Trophoblast cell (in vitro differentiated cells and primary cell): ENCODE data around the gene CBFB.
A peak's percentile ranks its signal among the peaks of the same experiment; 100 is the strongest.
"Not testable (repeated sequence)": the region's sequence is repeated elsewhere in the genome, so short reads cannot be mapped to it uniquely, and the experiment has no call there.

Source experiments
- DNase-seq, 2 donors: peaks; one replicate each; pipeline ENCODE4 v3.0.0-alpha.2; 2016
- H2AFZ ChIP-seq: 2 replicates; pipeline ENCODE4 v1.6.1; 2013; ENCODE audit warnings: low read length, moderate library complexity, mild to moderate bottlenecking; ENCODE audit not compliant: insufficient read depth, poor library complexity
- H2AK5ac ChIP-seq: 2 replicates; pipeline ENCODE4 v1.6.1; 2013; ENCODE audit warnings: mild to moderate bottlenecking, low read length
- H2BK120ac ChIP-seq: 2 replicates; pipeline ENCODE4 v1.6.1; 2013; ENCODE audit warnings: low read length, mild to moderate bottlenecking, moderate library complexity; ENCODE audit not compliant: insufficient read depth, poor library complexity
- H2BK12ac ChIP-seq: 2 replicates; pipeline ENCODE4 v1.6.1; 2013; ENCODE audit warnings: mild to moderate bottlenecking, low read length, moderate library complexity
- H2BK5ac ChIP-seq: 2 replicates; pipeline ENCODE4 v1.6.1; 2013; ENCODE audit warnings: low read length, low read depth, moderate library complexity, mild to moderate bottlenecking; ENCODE audit not compliant: poor library complexity
- H3K14ac ChIP-seq: 2 replicates; pipeline ENCODE4 v1.6.1; 2013; ENCODE audit warnings: mild to moderate bottlenecking, low read length
- H3K18ac ChIP-seq: 2 replicates; pipeline ENCODE4 v1.6.1; 2013; ENCODE audit warnings: mild to moderate bottlenecking, low read length
- H3K23ac ChIP-seq: 2 replicates; pipeline ENCODE4 v1.6.1; 2013; ENCODE audit warnings: low read length
- H3K27ac ChIP-seq: 2 replicates; pipeline ENCODE4 v1.5.1; 2013; ENCODE audit warnings: low read depth, mild to moderate bottlenecking, inconsistent platforms, low read length, moderate library complexity
- H3K27me3 ChIP-seq: 2 replicates; pipeline ENCODE4 v1.6.1; 2013; ENCODE audit warnings: inconsistent platforms, mild to moderate bottlenecking, low read length, moderate library complexity; ENCODE audit not compliant: insufficient read depth
- H3K36me3 ChIP-seq, 2 experiments: 1 replicate in 1 of 2; 2 replicates in 1 of 2; pipeline ENCODE4 v1.6.1; 2013; ENCODE audit warnings: low read length in 2 of 2, mild to moderate bottlenecking in 2 of 2, moderate library complexity in 1 of 2; ENCODE audit not compliant: insufficient read depth in 2 of 2, control insufficient read depth in 1 of 2
- H3K4ac ChIP-seq: 2 replicates; pipeline ENCODE4 v1.6.1; 2013; ENCODE audit warnings: low read depth, mild to moderate bottlenecking, low read length, moderate library complexity
- H3K4me1 ChIP-seq, 2 experiments: 1 replicate in 1 of 2; 2 replicates in 1 of 2; pipeline ENCODE4 v1.6.1; 2013; ENCODE audit warnings: low read length in 2 of 2, mild to moderate bottlenecking in 2 of 2, moderate library complexity in 1 of 2; ENCODE audit not compliant: insufficient read depth in 2 of 2, control insufficient read depth in 1 of 2
- H3K4me2 ChIP-seq: 2 replicates; pipeline ENCODE4 v1.6.1; 2013; ENCODE audit warnings: inconsistent platforms, mild to moderate bottlenecking, low read length, moderate library complexity
- H3K4me3 ChIP-seq: 2 replicates; pipeline ENCODE4 v1.5.1; 2013; ENCODE audit warnings: mild to moderate bottlenecking, low read depth, low read length, inconsistent platforms
- H3K79me1 ChIP-seq: one replicate; pipeline ENCODE4 v1.6.1; 2013; ENCODE audit warnings: low read length
- H3K79me2 ChIP-seq: 2 replicates; pipeline ENCODE4 v1.6.1; 2013; ENCODE audit warnings: low read length, mild to moderate bottlenecking; ENCODE audit not compliant: control insufficient read depth, insufficient read depth, poor library complexity
- H3K9ac ChIP-seq: 2 replicates; pipeline ENCODE4 v1.6.1; 2013; ENCODE audit warnings: mild to moderate bottlenecking, low read length
- H3K9me3 ChIP-seq: 2 replicates; pipeline ENCODE4 v1.6.1; 2013; ENCODE audit warnings: low read depth, mild to moderate bottlenecking, control low read depth, inconsistent platforms, low read length; ENCODE audit not compliant: insufficient read depth
- H4K12ac ChIP-seq: 2 replicates; pipeline ENCODE4 v1.6.1; 2013; ENCODE audit warnings: low read depth, mild to moderate bottlenecking, low read length, moderate library complexity
- H4K8ac ChIP-seq: 2 replicates; pipeline ENCODE4 v1.6.1; 2013; ENCODE audit warnings: low read depth, mild to moderate bottlenecking, low read length, moderate library complexity
- H4K91ac ChIP-seq: one replicate; pipeline ENCODE4 v1.6.1; 2013; ENCODE audit warnings: low read depth, mild to moderate bottlenecking, low read length, moderate library complexity
- whole genome bisulfite sequencing: extraction: QIAGEN DNeasy Blood & Tissue Kit; methylation state at CpG from one replicate; pipeline ENCODE4 v1.1.7; 2013; ENCODE audit warnings: missing lambda C conversion rate; ENCODE audit not compliant: insufficient read length, insufficient coverage; ENCODE audit errors: extremely low coverage; 5-methylcytosine and 5-hydroxymethylcytosine counted together

The CBFB gene

GRCh38 chr16:67039260-67040020, 10.5 kb downstream of the CBFB start:
- peaks cover 5 to 10% of the 10 kb centered on the region in 2 experiments for H3K36me3 ChIP-seq
- no peak overlapping the region for H4K12ac ChIP-seq
- peaks cover 2% of the 10 kb centered on the region for H3K79me2 ChIP-seq
- no peak overlapping the region for H3K4me3 ChIP-seq
- no peak overlapping the region for H2AFZ ChIP-seq
- no peak overlapping the region for H3K4me2 ChIP-seq
- H2AK5ac ChIP-seq: no peak overlapping the region
- no peaks in the 10 kb centered on the region for H3K79me1 ChIP-seq
- H4K8ac ChIP-seq: no peak overlapping the region
- H3K9ac ChIP-seq: no peak overlapping the region
- DNase-seq: no peak
- H2BK120ac ChIP-seq: no peak overlapping the region
- WGBS: no CpG with 5 or more reads among the region's 2 CpGs
- no peak overlapping the region for H3K23ac ChIP-seq
- no peaks in the 10 kb centered on the region for H3K4me1 ChIP-seq
- H3K27ac ChIP-seq: no peak overlapping the region
- no peaks in the 10 kb centered on the region for H3K9me3 ChIP-seq
- no peak overlapping the region for H2BK12ac ChIP-seq
- H3K27me3 ChIP-seq: no peaks in the 10 kb centered on the region
- no peak overlapping the region for H3K18ac ChIP-seq
- H3K4ac ChIP-seq: no peak overlapping the region
- H2BK5ac ChIP-seq: no peak overlapping the region
- H3K14ac ChIP-seq: no peak overlapping the region
- no peak overlapping the region for H4K91ac ChIP-seq

- no peak overlapping the region for H2AK5ac ChIP-seq
- H2BK5ac ChIP-seq: no peak overlapping the region
- H2BK120ac ChIP-seq: no peak overlapping the region
- no peaks in the 10 kb centered on the region for H3K9me3 ChIP-seq
- no peak overlapping the region for H3K18ac ChIP-seq
- no peak overlapping the region for H3K14ac ChIP-seq
- H2BK12ac ChIP-seq: no peak overlapping the region
- H3K79me1 ChIP-seq: no peaks in the 10 kb centered on the region
- no peak overlapping the region for H3K4ac ChIP-seq
- H3K9ac ChIP-seq: no peak overlapping the region
- H3K27me3 ChIP-seq: no peaks in the 10 kb centered on the region
- WGBS: no CpG with 5 or more reads among the region's 2 CpGs
- no peak overlapping the region for H2AFZ ChIP-seq
- peaks cover 7 to 8% of the 10 kb centered on the region in 2 experiments for H3K36me3 ChIP-seq
- peaks cover under 1% of the 10 kb centered on the region for H3K79me2 ChIP-seq
- no peak overlapping the region for H3K4me2 ChIP-seq
- no peak overlapping the region for H4K91ac ChIP-seq
- no peak overlapping the region for H3K23ac ChIP-seq
- H3K4me3 ChIP-seq: no peak overlapping the region
- no peak overlapping the region for H4K12ac ChIP-seq
- DNase-seq: no peak
- H3K4me1 ChIP-seq: no peaks in the 10 kb centered on the region
- H3K27ac ChIP-seq: no peak overlapping the region
- no peak overlapping the region for H4K8ac ChIP-seq
These were observed 11.2 kb downstream of the CBFB start for GRCh38 chr16:67040166-67040565.

- H3K4me3 ChIP-seq: no peak overlapping the region
- H3K9me3 ChIP-seq: no peaks in the 10 kb centered on the region
- no peak for DNase-seq
- no peak overlapping the region for H4K91ac ChIP-seq
- WGBS: no CpG with 5 or more reads among the region's 2 CpGs
- no peaks in the 10 kb centered on the region for H3K79me1 ChIP-seq
- no peak overlapping the region for H2BK5ac ChIP-seq
- H4K8ac ChIP-seq: no peak overlapping the region
- H2BK120ac ChIP-seq: no peak overlapping the region
- H2AK5ac ChIP-seq: no peak overlapping the region
- no peaks in the 10 kb centered on the region for H3K27me3 ChIP-seq
- no peak overlapping the region for H2BK12ac ChIP-seq
- H2AFZ ChIP-seq: no peak overlapping the region
- H3K14ac ChIP-seq: no peak overlapping the region
- no peak overlapping the region for H3K4ac ChIP-seq
- no peak overlapping the region for H3K9ac ChIP-seq
- no peak overlapping the region for H4K12ac ChIP-seq
- H3K27ac ChIP-seq: no peak overlapping the region
- H3K36me3 ChIP-seq: peaks cover 8 to 11% of the 10 kb centered on the region in 2 experiments
- H3K79me2 ChIP-seq: no peaks in the 10 kb centered on the region
- H3K18ac ChIP-seq: no peak overlapping the region
- H3K4me2 ChIP-seq: no peak overlapping the region
- no peak overlapping the region for H3K23ac ChIP-seq
- H3K4me1 ChIP-seq: no peaks in the 10 kb centered on the region
These were observed 12.0 kb downstream of the CBFB start for GRCh38 chr16:67040906-67041305.

- Histone ChIP-seq H3K36me3 (peaks cover 10% of the 10 kb centered on the region in 2 experiments), H3K4ac (peak overlapping the region; percentile 76)
- not testable (repeated sequence) for H4K12ac ChIP-seq, H2BK12ac ChIP-seq, H3K23ac ChIP-seq, H3K27ac ChIP-seq, H3K4me2 ChIP-seq, H3K79me1 ChIP-seq, H3K18ac ChIP-seq, H2BK5ac ChIP-seq, H2AFZ ChIP-seq, H3K14ac ChIP-seq, H4K91ac ChIP-seq, H3K9ac ChIP-seq, H3K9me3 ChIP-seq, DNase-seq, H3K4me3 ChIP-seq, H2AK5ac ChIP-seq, H3K27me3 ChIP-seq, H4K8ac ChIP-seq, H2BK120ac ChIP-seq, H3K4me1 ChIP-seq, H3K79me2 ChIP-seq
- WGBS: no CpG with 5 or more reads among the region's 4 CpGs
These were observed 12.6 kb downstream of the CBFB start for GRCh38 chr16:67041520-67041919.
